22Rv1 (cell line): Measurements from ENCODE around the gene FNDC7.
"Not testable (repeated sequence)": the region's sequence is repeated elsewhere in the genome, so short reads cannot be mapped to it uniquely, and the experiment has no call there.

ENCODE experiments used
- H3K27ac ChIP-seq: fragments of 450-650 bp; 2 replicates; pipeline ENCODE4 v1.5.1; 2017
- ZFX ChIP-seq: fragments of 450-650 bp; IDR thresholded peaks from 2 replicates; pipeline ENCODE4 v1.6.1; 2017; ENCODE audit warnings: antibody characterized with exemption, borderline replicate concordance
- TF ChIP-seq, protein P1 (sequence below): fragments of 450-650 bp; IDR thresholded peaks from 2 replicates; pipeline ENCODE4 v1.5.1; 2017; ENCODE audit warnings: mild to moderate bottlenecking

Gene FNDC7, protein sequence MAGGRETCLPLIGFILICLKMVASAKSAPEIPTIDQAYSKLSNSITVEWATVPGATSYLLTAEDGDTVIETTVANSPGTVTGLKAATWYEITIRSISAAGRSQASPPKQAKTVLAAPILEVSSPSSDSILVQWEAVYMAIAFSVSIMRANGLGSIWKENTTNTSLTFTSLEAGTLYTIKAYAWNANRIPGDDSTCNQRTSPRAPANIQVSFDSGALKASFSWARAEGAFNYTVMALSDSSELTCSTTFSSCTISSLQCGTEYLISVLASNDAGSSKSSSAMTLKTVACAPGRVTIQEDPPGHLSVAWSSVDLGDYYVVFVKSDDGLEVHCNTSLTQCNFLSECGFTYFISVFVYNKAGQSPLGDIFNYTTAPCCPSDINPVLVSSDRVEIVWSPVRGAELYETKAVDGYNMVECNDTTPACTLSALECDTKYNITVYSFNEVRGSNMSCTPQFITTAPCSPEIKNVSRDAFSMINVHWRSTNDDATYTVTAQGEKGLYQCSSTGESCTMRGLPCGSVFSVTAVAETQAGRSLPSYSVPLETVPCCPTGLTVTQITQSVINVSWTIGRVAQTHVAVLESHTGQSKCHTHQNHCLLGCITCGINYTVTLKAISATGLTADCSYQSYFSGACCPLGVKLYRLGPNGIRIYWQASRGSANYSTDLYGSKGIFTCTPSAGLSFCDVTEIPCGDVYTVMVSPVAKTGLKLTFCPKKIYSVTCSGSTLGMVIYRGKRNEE

DNA sequence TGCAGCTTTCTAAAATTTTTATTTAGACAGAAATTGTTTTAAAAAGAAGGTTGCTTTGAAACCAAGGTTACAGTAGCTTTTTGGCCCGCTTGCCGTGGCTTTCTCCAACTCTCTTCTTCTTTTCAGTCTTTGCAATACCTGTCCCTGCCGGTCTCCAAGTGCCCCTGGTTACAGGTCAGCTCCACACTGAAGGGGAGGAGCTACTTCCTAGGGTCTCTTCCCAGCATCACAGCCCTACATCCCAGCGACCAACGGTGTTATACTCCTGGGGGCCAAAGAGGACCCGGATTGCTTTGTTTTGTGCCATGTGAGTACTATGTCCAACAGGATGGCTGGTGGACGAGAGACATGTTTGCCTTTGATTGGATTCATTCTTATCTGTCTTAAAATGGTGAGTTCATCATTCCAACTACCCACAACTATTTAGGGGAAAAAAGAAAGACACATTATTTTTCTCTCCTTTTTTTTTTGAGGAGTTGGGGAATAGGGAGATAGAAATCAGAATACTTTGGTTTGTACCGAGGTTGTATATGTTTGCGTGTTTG is at the start of gene FNDC7:
Gene FNDC7 (plus strand): TSS at position 303 of the 545 bp plus-strand sequence. CDS start 26 bp downstream, at position 329.
- TF ChIP-seq, protein P1, sequence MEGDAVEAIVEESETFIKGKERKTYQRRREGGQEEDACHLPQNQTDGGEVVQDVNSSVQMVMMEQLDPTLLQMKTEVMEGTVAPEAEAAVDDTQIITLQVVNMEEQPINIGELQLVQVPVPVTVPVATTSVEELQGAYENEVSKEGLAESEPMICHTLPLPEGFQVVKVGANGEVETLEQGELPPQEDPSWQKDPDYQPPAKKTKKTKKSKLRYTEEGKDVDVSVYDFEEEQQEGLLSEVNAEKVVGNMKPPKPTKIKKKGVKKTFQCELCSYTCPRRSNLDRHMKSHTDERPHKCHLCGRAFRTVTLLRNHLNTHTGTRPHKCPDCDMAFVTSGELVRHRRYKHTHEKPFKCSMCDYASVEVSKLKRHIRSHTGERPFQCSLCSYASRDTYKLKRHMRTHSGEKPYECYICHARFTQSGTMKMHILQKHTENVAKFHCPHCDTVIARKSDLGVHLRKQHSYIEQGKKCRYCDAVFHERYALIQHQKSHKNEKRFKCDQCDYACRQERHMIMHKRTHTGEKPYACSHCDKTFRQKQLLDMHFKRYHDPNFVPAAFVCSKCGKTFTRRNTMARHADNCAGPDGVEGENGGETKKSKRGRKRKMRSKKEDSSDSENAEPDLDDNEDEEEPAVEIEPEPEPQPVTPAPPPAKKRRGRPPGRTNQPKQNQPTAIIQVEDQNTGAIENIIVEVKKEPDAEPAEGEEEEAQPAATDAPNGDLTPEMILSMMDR = no peak
- no peak for TF ChIP-seq ZFX
- H3K27ac ChIP-seq = no peak within 1 kb of the TSS

DNA sequence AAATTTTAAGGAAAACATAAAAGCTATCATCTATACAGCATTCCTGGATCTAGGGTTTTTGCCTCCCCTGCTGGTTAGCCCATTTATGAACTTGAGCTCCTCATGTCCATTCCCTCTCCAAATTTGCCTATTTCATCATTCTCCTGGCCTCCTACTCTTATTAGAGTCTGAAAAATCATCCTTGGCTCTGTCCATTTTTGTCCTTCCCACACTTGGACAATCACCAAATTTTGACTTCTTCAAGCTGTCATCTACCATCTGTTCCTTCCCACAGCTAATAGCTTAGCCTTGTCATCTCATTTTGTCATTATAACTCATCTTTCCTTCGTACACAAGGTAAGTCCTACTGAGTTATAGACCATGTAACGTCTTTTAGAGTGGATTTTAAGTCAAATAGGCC is 49.6 kb upstream of the FNDC7 start:
- TF ChIP-seq, protein P1 = no peak
- TF ChIP-seq ZFX = no peak

DNA sequence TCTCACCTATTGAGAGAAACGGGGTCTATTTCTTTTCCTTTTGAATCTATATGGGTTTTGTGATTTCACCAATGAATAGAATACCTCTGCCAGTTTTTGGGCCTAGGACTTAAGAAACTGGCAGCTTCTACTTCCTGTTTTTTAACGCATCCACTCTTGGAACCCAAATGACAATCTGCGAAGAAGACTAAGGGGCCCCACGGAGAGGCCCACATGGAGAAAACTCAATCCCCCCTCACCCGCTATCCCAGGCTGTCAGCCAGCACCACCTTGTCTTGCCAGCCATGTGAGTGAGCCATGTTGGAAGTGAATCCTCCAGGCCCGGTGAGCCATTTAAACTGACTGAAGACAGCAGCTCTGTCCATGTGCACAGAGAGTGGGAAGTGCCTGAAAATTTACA is 48.2 kb upstream of the FNDC7 start:
- TF ChIP-seq, protein P1 = no peak
- TF ChIP-seq ZFX = no peak
- no peak overlapping the region for H3K27ac ChIP-seq

More for the DNA sequence above, 49.6 kb upstream of the FNDC7 start:
- H3K27ac ChIP-seq = no peak overlapping the region

DNA sequence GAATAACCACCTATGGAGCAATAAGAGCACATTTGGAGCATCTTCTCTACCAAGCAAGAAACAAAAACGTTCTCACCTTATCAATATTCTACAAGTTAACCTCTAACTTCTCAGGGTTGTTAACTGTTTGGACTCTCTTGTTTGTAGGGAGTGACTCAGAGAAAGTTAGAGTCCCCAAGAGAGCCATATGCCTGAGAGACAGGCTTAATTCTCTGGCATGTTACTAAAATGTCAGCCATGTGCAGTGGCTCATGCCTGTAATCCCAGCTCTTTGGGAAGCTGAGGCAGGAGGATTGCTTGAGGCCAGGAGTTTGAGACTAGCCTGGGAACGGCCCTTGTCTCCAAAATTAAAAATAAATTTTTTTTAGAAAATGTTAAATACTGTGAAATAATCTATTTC is 47.6 kb upstream of the FNDC7 start:
- H3K27ac ChIP-seq = no peak overlapping the region
- no peak for TF ChIP-seq ZFX
- TF ChIP-seq, protein P1 = no peak

DNA sequence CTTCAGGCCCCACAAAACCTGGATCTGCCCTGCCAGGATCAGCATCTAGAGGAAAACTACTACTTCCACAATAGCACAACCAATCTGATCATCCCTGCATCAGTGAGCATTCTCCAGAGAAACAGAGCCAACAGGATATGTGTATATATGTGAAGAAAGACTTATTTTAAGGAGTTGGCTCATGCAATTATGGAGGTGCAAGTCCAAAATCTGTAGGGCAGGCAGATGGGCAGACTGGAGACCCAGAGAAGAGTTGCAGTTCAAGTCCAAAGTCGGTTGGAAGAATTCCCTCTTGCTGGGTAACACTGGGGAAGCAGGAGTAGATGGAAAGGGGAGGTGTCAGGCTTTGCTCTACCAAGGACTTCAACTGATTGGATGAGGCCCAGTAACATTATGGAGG is 46.9 kb upstream of the FNDC7 start:
- TF ChIP-seq, protein P1 = no peak
- no peak for TF ChIP-seq ZFX
- no peak overlapping the region for H3K27ac ChIP-seq

DNA sequence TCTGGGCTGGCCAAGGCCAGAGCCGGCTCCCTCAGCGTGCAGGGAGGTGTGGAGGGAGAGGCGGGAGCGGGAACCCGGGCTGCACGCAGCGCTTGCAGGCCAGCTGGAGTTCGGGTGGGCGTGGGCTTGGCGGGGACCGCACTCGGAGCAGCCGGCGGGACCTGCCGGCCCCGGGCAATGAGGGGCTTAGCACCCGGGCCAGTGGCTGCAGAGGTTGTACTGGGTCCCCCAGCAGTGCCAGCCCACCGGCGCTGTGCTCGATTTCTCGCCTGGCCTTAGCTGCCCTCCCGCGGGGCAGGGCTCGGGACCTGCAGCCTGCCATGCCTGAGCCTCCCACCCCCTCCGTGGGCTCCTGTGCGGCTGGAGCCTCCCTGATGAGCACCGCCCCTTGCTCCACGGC is 45.3 kb upstream of the FNDC7 start:
- H3K27ac ChIP-seq = not testable (repeated sequence)

DNA sequence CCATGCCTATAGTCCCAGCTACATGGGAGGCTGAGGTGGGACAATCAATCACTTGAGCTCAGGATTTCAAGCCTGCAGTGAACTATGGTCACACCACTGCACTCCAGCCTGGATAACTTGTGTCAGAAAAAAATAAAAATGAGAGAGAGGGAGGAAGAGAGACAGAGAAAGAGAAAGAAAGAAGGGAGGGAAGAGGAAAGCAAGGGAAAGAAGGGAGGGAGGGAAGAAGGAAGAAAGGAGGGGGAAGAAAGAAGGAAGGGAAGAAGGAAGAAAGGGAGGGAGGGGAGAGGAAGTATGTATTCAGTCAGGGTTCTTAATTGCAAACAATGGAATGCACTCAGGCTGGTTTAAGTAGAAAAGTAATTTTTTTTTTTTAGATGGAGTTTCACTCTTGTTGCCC is 43.9 kb upstream of the FNDC7 start:
- TF ChIP-seq ZFX = no peak
- TF ChIP-seq, protein P1 = no peak
- H3K27ac ChIP-seq = no peak overlapping the region
